ENCODE results near the gene IL1R1.
A peak's percentile ranks its signal among the peaks of the same experiment; 100 is the strongest.
"Not testable (repeated sequence)": the region's sequence is repeated elsewhere in the genome, so short reads cannot be mapped to it uniquely, and the experiment has no call there.

The IL1R1 gene, protein sequence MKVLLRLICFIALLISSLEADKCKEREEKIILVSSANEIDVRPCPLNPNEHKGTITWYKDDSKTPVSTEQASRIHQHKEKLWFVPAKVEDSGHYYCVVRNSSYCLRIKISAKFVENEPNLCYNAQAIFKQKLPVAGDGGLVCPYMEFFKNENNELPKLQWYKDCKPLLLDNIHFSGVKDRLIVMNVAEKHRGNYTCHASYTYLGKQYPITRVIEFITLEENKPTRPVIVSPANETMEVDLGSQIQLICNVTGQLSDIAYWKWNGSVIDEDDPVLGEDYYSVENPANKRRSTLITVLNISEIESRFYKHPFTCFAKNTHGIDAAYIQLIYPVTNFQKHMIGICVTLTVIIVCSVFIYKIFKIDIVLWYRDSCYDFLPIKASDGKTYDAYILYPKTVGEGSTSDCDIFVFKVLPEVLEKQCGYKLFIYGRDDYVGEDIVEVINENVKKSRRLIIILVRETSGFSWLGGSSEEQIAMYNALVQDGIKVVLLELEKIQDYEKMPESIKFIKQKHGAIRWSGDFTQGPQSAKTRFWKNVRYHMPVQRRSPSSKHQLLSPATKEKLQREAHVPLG

DNA sequence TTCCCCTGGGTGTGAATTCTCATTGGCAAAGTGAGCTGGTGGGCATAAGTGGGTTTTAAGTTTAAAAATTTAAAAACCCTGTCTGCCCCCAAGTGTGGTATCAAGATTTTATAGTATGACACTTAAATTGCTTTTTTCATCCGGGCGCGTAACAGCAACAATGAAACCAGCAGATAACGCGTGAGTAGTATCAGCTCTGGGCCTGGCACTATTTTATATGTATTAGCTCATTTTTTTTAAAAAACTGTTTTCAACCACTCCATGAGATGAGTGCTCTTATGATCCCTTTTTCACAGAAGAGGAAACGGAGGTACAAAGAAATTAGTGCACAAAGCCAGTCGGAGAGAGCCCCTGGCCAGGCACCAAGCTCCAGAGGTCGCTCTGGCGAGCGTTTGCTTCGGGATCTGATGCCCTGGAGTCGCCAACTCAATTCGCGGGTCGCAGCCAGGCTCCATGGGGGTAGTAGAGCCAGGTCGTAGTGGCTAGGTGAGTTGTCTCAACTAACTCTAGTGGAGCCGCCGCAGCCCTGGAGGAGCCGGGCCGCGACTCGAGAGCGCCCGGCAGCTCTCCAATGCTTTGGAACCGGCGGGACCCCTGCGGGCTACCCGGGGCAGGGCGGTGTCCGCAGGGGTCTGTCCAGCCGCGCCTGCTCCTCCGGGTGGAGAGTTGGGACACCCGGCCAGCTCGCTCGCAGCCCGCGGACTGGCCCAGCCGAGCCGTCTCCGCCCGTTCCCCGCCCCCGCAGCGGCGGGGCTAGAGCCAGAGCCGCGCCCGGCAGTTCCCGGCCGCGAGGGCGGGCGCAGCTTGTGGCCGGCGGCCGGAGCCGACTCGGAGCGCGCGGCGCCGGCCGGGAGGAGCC, at the start of gene IL1R1:
TSS of gene IL1R1 (plus strand) at position 777 of the 859 bp plus-strand sequence. CDS start 14,979 bp downstream, outside the sequence.
- DNase-seq (ENCODE audit: low spot score), result peak; percentile 88

DNA sequence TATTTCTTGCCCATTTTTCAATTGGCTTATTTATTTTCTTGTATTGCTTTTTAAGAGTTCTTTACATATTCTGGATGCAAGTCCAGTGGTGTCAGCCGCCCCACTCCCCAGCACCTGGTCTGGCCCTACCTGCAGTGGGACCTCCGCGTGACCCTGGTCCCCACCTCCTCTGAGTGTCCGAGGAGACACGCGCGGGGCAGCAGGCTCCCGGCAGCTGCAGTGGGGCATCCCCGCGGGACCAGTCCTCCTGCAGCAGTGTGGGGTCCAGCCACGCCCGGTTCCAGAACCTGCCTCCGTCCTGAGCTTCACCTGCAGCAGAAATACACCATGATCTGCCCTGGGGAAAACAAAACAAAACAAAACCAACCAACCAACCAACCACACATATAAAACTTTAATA, 48.9 kb upstream of the IL1R1 start:
- no peak for DNase-seq (ENCODE audit: low spot score)

DNA sequence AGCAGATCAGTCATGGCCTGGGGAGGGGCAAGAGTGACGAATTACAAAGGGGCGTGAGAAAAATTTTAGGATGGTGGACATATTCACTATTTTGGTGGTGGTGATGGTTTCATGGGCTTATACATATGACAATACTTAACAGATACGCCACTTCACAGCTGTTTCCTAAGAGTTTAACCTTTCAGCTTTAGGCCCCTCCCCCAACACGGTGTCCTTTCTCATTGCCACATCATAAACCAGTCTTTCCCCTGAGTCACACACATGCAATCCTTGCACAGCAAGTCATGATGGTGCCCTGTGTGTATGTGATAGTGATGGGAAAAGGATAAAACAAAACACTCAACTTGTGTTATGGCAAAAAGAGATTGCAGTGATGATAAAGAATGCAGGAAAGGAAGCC, 47.6 kb upstream of the IL1R1 start:
- DNase-seq (ENCODE audit: low spot score), result no peak

DNA sequence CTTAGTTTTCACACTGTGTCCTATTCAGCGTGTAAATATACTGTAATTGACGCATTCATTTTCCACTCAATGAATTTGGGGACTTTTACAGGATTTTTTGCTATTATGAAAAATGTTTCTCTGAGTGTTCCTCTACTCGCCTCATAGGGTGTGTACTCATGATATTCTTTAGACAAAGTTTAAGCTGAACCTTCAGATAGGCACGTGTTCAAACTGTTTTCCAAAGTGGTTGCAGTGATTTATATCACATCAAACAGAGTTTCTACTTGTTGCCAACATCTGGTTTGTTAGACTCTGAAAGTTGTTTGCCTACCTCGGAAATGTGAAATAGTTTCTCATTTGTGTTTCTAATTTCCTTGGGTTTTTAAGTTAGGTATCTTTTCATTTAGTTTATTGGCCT, 46.4 kb upstream of the IL1R1 start:
- DNase-seq (ENCODE audit: low spot score), result no peak

DNA sequence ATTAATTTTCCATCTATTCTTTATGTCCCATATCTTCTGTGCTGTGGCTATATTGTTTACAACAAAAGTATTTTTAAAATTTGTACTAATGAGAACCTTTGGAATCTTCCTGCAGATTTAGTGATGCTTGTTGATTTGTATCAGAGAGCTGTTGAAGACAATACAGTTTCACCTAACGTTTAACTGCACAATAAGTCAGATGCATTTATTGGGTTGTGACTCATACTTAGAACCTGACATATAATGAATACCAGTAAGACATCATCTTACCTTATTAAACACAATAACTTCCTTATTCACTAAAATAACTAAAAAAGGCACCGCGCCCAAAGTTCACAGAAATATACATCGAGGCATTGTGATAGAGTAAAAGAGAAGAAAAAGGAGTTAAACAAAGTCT, 43.8 kb upstream of the IL1R1 start:
- no peak for DNase-seq (ENCODE audit: low spot score)

DNA sequence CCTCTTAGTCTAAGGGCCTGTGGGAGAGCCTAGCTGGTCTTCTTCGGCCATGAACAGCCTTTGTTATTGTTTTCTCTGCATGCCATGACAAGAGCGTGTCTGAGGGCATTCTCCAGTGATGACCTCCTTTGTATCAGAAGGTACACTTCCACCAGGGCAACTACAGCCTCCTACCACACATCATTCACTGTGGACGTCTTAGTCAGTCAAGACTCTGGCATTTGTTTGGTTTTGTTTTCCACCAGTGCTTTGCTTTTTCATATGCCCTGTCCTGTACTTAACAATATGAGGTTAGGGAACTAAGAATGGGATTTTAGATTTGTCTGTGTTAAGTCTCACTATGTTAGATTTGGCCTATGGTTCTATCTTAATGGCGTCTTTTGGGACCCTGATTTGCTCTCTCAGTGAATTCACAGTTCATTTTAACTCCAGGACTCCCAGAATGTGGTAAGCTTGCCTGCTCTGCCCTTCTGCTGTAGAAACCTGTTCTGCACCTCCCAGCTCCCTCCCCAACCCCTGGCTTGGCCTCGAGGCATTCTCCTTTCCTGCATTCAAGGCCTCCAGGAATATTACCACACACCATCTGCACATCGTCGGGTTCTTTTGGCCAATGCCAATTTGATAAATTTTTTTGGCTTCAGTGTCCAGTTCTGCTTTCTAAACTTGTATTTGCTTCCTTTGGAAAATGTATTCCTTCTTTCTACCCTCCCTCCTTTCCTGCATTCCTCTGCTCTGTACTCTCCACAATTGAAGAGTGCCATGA, 42.8 kb upstream of the IL1R1 start:
- DNase-seq (ENCODE audit: low spot score), result no peak

DNA sequence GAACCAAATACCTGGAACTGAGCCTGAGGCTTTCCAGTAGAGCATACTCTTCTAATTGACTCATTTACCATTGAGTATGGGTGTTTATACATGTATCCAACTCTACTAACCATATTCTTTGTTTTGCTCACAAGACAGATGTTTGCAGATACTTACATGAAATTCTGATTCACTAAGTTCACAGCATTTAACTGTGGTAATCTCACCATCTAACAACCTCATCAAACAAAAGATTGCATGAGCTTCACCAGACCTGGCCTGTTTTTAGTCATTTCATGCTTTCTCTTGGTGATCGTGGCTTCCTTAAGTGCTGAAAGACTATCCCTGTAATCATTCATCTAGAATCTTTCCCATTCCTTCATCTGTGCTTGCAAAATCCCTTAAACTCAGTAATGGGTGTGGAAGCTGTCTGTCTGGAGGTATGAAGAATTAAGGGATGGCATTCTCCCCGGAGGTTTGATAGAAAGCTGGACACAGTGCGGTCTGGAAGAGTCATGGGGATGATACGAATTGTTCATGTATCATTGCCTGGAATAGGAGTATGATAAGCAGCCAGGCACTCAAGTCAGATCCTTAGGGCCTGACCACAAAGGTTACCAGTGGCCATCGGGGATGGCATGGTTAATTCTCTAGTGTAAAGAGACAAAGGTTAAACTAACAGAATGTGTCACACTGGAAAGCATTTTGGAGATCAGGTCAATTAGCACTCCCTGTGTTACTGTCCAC, 42.0 kb upstream of the IL1R1 start:
- no peak for DNase-seq (ENCODE audit: low spot score)

DNA sequence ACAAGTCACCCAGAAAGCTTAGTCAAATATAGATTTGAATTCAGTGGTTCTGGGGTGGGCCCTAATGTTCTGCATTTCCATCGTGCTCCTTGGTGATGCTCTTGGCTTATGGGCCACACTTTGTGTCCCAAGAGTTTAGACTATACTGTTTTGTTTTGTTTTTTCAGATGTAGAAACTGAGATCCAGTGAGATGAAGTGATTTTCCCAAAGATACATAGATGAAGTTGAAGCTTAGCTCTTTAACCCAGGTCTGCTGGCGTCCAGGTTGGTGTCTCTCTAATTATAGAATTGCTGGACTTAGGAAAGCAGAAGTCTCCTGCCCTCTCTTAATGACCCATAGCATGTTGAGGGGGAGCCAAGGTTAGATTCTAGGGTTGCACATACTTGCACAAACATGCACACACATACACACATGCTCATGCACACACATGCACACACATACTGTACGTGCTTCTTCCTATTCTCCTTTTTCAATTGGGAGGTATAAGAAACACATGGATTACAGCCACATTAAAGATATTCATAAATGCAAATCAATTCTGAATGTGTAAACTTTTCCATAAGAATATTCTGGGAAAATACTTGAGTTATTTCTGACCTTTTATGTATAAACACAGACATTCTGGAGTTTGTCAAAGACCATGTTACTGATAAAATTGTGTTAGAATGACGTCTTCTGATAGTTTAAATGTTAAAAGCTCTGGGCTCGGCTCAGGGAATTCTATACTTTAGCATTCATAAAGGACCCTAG, 41.3 kb upstream of the IL1R1 start:
- DNase-seq (ENCODE audit: low spot score), result no peak

DNA sequence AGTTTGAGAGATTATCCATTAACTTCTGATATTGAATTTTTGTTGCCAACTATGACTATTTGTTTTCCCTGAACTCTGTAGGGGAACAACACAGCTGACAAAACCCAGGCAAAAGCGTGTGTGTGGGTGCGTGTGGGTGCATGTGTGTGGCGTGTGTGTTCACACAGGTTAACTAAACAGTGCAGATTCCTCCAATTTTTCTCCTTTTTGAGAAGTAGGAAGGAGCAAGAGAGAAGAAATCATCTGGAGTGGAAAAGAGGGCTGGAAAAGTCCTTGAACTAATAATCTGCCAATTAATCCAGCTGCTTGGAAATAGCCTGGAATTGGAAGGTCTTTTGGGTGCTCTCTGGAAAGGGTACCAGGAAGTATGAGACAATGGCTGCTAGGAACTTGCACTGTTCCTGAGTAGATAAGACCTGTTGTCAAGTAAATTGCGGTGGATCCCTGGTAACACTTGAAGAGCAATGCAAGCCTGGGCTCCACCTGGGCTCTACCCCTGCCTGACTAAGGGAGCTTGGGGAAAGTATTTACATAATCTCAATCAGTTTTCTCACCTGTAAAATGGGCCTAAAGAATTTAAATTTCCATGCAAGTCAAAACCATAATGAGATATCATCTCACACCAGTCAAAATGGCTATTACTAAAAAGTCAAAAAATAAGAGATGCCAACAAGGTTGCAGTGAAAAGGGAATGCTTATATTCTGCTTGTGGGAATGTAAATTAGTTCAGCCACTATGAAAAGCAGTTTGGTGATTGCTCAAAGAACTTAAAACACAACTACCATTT, 40.5 kb upstream of the IL1R1 start:
- no peak for DNase-seq (ENCODE audit: low spot score)

DNA sequence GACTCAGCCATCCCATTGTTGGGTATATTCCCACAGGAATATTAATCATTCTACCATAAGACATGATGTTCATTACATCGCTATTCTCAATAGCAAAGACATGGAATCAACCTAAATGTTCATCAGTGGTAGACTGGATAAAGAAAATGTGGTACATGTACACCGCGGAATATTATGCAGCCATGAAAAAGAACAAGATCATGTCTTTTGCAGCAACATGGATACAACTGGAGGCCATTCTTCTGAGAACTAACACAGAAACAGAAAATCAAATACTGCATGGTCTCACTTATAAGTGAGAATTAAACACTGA, 40.0 kb upstream of the IL1R1 start:
- DNase-seq (ENCODE audit: low spot score), result not testable (repeated sequence)

DNA sequence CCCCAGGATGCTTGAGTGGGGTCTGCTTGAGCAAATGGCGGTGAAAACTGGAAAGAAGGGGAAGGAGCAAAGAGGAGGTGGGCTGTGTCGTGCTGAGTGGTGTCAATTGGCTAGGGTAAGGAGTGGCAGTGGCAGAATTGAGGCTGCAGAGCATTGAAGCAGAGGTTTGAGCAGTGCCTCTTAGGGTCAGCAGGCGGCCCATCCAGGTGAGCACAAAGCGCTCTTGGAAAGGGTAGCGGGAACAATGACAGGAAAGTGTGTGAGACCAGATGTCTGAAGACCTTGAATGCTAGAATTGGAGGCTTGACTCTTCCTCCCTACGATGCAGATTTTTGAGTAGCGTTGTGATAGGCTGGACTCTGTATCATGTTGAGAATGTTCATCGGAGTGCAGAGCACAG, 39.3 kb upstream of the IL1R1 start:
- no peak for DNase-seq (ENCODE audit: low spot score)

DNA sequence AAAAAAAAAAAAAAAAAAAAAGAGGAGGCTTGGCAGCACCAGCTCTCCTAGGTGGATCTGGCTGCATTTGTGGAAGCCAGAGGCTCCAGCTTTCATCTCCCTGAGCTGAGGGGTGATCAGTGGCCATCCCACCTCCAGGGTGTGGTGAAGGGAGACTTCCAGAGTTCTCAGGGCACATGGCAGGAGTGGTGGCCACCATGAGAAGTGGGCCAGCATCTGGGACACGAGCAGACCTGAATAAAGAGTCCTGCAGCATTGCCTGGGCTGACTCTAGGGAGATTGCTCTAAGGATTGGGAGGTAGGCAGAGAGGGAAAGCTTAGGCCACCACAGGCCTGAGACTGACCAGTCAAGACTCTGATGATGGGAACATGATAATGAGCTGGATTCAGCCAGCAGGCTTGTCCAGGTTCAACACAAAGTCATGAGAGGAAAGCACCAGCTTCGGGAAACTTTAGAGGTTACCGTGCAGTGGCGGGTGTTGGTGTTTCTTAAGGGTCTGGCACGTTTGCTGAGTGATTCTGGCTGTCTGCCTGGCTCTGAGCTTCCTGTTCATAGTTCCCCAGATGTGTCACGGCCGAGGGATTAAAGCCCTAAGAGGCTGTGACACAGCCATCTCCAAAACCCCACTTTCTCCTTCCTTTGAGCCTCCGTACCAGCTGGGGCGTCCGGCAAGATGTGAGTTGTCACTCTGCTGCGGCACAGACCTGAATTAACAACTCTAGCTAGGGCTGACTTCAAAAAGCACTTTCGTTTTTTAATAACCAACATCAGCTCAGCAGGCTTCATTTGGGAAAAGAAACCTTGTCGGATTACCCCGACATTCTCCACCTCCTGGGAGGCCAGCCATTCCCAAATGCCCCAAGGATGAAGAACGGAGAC, 38.3 kb upstream of the IL1R1 start:
- DNase-seq (ENCODE audit: low spot score), result no peak

DNA sequence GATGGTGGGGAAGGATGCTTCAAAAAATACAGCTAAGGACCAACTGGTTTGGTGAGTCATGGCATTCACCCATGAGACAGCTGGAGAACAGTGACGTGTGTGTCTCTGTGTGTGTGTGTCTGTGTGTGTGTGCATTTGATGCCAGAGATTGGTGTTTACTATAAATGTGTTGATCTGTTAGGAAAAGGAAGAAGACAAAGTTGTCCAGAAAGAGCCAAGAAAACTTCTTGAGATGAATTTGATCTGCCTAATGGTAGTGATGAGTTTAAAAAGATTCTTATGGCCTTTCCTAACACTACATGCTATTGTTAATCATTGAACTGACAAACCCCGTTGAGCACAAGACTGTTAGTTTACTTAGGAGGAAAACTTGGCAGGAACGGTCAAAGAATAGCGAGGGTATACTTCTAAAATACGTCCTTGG, 36.4 kb upstream of the IL1R1 start:
- no peak for DNase-seq (ENCODE audit: low spot score)

DNA sequence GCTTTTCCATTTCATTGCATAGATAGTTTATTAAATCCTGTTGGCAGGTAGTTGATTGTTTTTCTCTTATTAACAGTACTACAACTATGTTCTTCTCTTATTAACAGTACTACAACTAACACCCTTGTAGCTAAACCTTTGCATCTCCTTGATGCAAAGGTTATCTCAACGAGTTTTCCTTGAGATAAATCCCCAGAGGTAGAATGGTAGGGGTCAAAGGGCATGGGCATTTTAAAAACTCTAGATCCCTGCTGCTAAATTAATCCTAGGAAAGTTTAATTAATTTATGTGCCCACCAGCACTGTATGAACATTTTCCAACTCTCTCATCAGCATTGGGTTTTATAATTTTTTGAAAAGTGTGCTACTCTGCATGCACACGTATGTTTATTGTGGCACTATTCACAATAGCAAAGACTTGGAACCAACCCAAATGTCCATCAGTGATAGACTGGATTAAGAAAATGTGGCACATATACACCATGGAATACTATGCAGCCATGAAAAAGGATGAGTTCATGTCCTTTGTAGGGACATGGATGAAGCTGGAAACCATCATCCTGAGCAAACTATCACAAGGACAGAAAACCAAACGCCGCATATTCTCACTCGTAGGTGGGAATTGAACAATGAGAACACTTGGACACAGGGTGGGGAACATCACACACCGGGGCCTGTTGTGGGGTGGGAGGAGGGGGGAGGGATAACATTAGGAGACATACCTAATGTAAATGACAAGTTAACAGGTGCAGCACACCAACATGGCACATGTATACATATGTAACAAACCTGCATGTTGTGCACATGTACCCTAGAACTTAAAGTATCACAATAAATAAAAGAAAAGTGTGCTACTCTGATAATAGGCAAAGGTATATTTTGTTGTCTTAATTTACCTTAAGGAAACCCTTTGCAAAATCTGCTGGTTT, 35.5 kb upstream of the IL1R1 start:
- not testable (repeated sequence) for DNase-seq (ENCODE audit: low spot score)

DNA sequence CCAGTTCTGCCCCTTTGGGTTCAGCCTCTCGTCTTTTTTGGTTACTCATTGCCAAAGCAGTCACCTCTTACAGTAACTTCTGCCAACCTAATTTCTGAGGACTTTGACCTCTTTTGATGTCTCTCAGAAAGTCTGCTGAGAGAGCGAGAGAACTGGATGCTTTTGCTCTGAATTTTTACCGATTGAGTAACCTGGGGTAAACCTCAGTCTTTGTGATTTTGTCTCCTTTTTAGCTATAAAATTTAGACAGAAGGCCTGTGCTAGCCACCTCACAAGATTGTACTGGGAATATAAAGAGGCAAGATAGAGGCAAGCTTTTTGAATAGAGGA, 34.8 kb upstream of the IL1R1 start:
- no peak for DNase-seq (ENCODE audit: low spot score)

DNA sequence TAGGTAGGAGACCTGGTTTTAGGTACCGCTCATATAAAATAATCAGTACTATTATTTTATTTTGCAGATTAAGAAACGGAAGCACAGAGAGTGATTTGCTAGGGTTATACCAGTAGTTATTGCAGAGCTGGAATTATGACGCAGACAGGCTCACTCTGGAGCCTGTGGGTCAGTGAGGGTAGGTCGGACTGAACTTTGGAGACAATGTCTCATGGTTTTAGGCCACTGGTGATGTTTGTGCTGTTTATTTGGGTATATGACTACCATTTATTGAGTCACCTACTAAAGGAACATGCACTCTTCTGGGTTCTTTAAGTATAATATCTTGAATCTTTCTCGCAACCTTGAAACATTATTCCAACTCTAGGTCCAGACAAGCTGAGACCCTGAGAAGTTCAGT, 33.5 kb upstream of the IL1R1 start:
- DNase-seq (ENCODE audit: low spot score), result no peak

DNA sequence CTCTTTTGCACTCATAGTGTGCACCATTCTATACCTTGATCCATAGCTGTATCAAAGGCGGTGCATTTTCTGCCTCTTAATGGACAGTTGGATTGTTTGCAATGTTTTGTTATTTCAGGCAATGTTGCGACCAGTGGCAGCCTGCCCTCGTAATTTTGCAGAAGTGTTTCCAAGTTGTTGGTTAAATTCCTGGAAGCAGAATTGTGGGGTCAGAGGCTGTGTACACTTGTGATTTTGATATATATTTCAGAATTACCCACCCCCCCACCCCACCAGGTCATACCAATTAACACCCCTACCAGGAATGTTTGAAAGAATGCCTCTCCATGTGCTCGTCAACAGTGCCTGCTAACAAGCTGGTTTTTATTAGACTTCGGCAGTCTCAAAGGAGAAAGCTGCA, 32.4 kb upstream of the IL1R1 start:
- DNase-seq (ENCODE audit: low spot score), result no peak
